A673 (cell line): ENCODE measurements around the gene SLBP. TPM values are rescaled to one million over a fixed set of nuclear protein-coding genes. Genes with fewer than 3 reads are reported as not detected.
A peak's percentile ranks its signal among the peaks of the same experiment; 100 is the strongest.

Source experiments
- BruUV-seq: library from RNA; stranded (reverse); fragments of 400-500 nt; replicated peaks from 2 replicates; lab custom pipeline; 2021; lab: Mats Ljungman, UMichigan
- CTCF ChIA-PET: fragments of 300-600 bp; sonication (Branson Sonifier 250); formaldehyde crosslinking; loops from one replicate; lab custom pipeline; 2022; ENCODE audit warnings: antibody characterized with exemption; lab: Charles Lee
- POLR2A ChIA-PET: fragments of 300-600 bp; sonication (Branson Sonifier 250); formaldehyde crosslinking; loops from one replicate; lab custom pipeline; 2022; ENCODE audit warnings: antibody characterized with exemption; ENCODE audit not compliant: low non-redundant PET; lab: Charles Lee
- DNase-seq: peaks from one replicate; pipeline ENCODE4 v3.0.0-alpha.2; 2015; ENCODE audit warnings: low spot score
- H3K27ac ChIP-seq: fragments of 200-600 bp; sonication (generic); 2 replicates; pipeline ENCODE4 v1.5.1; 2016; ENCODE audit warnings: mixed run types, low read depth, mild to moderate bottlenecking, mixed read lengths, antibody characterized with exemption, low read length; ENCODE audit not compliant: poor library complexity, severe bottlenecking
- H3K27me3 ChIP-seq: fragments of 200-600 bp; sonication (generic); replicated peaks from 2 replicates; pipeline ENCODE4 v1.6.1; 2017; ENCODE audit warnings: mixed run types, low read depth, mild to moderate bottlenecking, mixed read lengths, antibody characterized with exemption, low read length; ENCODE audit not compliant: insufficient read depth, poor library complexity
- H3K36me3 ChIP-seq: fragments of 200-600 bp; sonication (generic); 2 replicates; pipeline ENCODE4 v1.6.1; 2016; ENCODE audit warnings: mixed run types, mild to moderate bottlenecking, mixed read lengths, antibody characterized with exemption, low read length; ENCODE audit not compliant: insufficient read depth, poor library complexity, severe bottlenecking
- H3K4me1 ChIP-seq: fragments of 200-600 bp; sonication (generic); 2 replicates; pipeline ENCODE4 v1.6.1; 2017; ENCODE audit warnings: mixed run types, mild to moderate bottlenecking, mixed read lengths, antibody characterized with exemption, low read length; ENCODE audit not compliant: insufficient read depth, poor library complexity, severe bottlenecking
- H3K4me3 ChIP-seq: fragments of 200-600 bp; sonication (generic); 2 replicates; pipeline ENCODE4 v1.5.1; 2016; ENCODE audit warnings: low read depth, mixed run types, mild to moderate bottlenecking, mixed read lengths, low read length; ENCODE audit not compliant: poor library complexity, severe bottlenecking
- H3K9me3 ChIP-seq: fragments of 200-600 bp; sonication (generic); 2 replicates; pipeline ENCODE4 v1.6.1; 2016; ENCODE audit warnings: mixed run types, low read depth, mild to moderate bottlenecking, mixed read lengths, antibody characterized with exemption, low read length; ENCODE audit not compliant: poor library complexity, severe bottlenecking
- EZH2 ChIP-seq: fragments of 200-600 bp; sonication (generic); IDR thresholded peaks from 2 replicates; pipeline ENCODE4 v1.6.1; 2017; ENCODE audit warnings: borderline replicate concordance, low read depth, mild to moderate bottlenecking, mixed read lengths, antibody characterized with exemption, low read length; ENCODE audit not compliant: poor library complexity, severe bottlenecking
- intact Hi-C: fragments of 100-400 bp; cut with micrococcal nuclease; formaldehyde crosslinking; loops from one replicate; pipeline ENCODE4 v1.10.0; 2022; ENCODE audit not compliant: unreplicated experiment
- total RNA-seq: library from RNA; stranded (reverse); gene quantifications from 2 replicates; pipeline ENCODE4 v1.2.3, GENCODE V29; 2021
- TF ChIP-seq, protein P1 (sequence below): fragments of 300-800, 200-600 bp; sonication (generic); conservative IDR thresholded peaks from 2 replicates; pipeline ENCODE4 v1.5.1; 2017; ENCODE audit warnings: low read depth, mild to moderate bottlenecking, antibody characterized with exemption, low read length, moderate library complexity, mixed read lengths

The SLBP gene
- total RNA-seq, 1 experiment from 2014 or later: 85.5 TPM

GRCh38 chr4:1723131-1723801 is 11.1 kb upstream of the SLBP start:
- CTCF ChIA-PET: no interaction called here
- POLR2A ChIA-PET: no interaction called here
- H3K27me3 ChIP-seq: no peaks in the 10 kb centered on the region
- H3K36me3 ChIP-seq: peaks cover 62% of the 10 kb centered on the region
- no peaks in the 10 kb centered on the region for H3K9me3 ChIP-seq
- peak overlapping the region; percentile 99 for H3K4me3 ChIP-seq
- BruUV-seq: TSS peak; percentile 22
- intact Hi-C loops: no loop called here
- no peak for TF ChIP-seq EZH2
- TF ChIP-seq, protein P1, sequence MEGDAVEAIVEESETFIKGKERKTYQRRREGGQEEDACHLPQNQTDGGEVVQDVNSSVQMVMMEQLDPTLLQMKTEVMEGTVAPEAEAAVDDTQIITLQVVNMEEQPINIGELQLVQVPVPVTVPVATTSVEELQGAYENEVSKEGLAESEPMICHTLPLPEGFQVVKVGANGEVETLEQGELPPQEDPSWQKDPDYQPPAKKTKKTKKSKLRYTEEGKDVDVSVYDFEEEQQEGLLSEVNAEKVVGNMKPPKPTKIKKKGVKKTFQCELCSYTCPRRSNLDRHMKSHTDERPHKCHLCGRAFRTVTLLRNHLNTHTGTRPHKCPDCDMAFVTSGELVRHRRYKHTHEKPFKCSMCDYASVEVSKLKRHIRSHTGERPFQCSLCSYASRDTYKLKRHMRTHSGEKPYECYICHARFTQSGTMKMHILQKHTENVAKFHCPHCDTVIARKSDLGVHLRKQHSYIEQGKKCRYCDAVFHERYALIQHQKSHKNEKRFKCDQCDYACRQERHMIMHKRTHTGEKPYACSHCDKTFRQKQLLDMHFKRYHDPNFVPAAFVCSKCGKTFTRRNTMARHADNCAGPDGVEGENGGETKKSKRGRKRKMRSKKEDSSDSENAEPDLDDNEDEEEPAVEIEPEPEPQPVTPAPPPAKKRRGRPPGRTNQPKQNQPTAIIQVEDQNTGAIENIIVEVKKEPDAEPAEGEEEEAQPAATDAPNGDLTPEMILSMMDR: no peak
- H3K27ac ChIP-seq: peak overlapping the region; percentile 90
- no peak for DNase-seq
- H3K4me1 ChIP-seq: peaks cover 10% of the 10 kb centered on the region

DNA sequence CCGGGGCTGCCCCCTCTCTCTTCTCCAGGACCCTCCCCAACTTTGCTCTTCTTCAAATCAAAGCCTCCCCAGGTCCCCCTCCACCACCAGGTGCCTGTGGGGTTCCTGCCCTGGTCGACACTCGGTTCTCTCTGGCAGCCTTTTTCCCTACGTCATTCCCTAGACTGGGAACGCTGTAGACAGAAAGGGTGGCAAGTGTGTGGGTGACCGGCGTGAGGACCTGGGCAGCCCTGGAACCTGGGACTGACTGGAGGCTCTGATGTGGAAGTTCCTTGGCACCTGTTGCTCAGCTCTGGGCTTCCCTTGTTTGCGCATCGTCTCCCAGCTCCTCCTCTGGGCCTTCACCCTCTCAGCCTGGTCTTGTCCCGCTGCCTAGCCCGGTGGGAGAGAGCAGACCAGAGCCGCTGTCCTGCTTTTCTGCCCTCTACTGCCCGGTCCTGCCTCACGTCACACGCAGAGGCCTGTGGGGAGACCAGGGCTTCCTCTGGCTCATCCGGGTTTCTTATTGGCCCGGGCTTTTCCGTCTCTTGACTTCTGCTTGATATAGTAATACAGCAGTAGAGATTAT is 10.5 kb upstream of the SLBP start:
- intact Hi-C loops: no loop called here
- ChIA-PET CTCF (interaction anchor here (0.6 kb wide), 1 partner anchor 273 kb away, joined by 4 read pairs; no protein-coding TSS in a partner anchor), POLR2A (no interaction called here)
- no peak for DNase-seq
- Histone ChIP-seq H3K27me3 (no peaks in the 10 kb centered on the region), H3K27ac (peak overlapping the region; percentile 90), H3K9me3 (no peaks in the 10 kb centered on the region), H3K4me1 (peaks cover 9% of the 10 kb centered on the region), H3K36me3 (peaks cover 62% of the 10 kb centered on the region), H3K4me3 (peak overlapping the region; percentile 99)
- no TSS peak for BruUV-seq
- no peak for TF ChIP-seq EZH2
- TF ChIP-seq, protein P1: no peak

DNA sequence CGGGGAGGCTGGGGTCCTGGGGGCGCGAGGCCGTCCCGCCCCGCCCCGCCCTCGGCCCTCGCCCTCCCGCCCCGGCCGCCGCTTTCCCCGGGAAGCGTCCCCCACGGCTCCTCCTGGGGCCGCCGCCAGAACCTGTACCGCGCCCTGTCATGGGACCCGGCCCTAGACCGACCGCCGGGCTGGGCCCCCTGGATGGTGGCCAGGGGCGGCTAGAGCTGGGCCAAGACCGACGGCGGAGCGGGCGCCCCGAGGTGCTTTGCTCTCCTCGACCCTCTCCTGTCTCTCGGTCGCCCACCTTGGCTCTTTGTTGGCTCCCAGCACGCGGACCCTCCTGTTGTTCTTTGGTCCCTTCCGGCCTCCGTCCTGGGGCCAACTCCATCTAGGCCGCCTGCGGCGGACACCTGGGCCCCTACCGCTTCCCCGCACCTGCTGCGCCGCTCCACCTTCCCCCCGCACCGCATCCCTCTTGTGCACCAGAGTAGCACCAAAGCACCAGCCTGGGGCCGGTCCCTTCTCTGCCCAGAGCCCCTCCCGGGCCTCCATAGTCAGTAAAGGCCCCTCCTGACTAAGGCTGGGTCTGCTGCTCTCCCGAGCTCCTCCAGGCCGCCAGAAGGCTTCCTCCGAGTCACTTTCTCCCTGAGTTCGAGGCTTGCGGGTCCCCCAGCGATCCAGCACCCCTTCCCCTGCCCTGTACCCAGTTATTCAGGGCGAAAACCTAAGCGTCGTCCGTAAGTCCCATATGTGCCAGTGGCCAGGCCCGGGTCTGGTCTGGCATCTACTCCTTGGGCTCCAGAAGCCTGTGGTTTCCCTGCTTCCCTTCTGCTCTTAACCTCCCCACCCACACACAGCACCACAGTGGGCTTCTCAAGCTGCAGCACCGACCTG is 9.8 kb upstream of the SLBP start:
- H3K27me3 ChIP-seq: no peaks in the 10 kb centered on the region
- H3K9me3 ChIP-seq: no peaks in the 10 kb centered on the region
- POLR2A ChIA-PET: interaction anchor here (0.7 kb wide), 1 partner anchor 1650 kb away, joined by 4 read pairs; no protein-coding TSS in a partner anchor
- no peak for DNase-seq
- H3K36me3 ChIP-seq: peaks cover 62% of the 10 kb centered on the region
- peak overlapping the region; percentile 90 for H3K27ac ChIP-seq
- intact Hi-C loops: no loop called here
- H3K4me1 ChIP-seq: peaks cover 1% of the 10 kb centered on the region
- CTCF ChIA-PET: interaction anchor here (0.6 to 1.3 kb wide), 2 partner anchors 28 to 274 kb away, joined by 4 read pairs; no protein-coding TSS in a partner anchor
- H3K4me3 ChIP-seq: peak overlapping the region; percentile 99
- TF ChIP-seq, protein P1: no peak
- no peak for TF ChIP-seq EZH2
- no TSS peak for BruUV-seq
